WTC11 (cell line): Measurements from ENCODE around the gene PIRT. TPM values are rescaled to one million over a fixed set of nuclear protein-coding genes. Genes with fewer than 3 reads are reported as not detected.

Experiments
- AFF4 ChIP-seq: sonication (generic); formaldehyde crosslinking; IDR thresholded peaks from 2 replicates; pipeline ENCODE4 v1.8.1; 2023; ENCODE audit warnings: mild to moderate bottlenecking, missing genetic modification reagents, borderline replicate concordance
- CTCF ChIP-seq: fragments of 200-600 bp; IDR thresholded peaks from 2 replicates; pipeline ENCODE4 v1.8.0; 2022; ENCODE audit warnings: antibody characterized with exemption
- E2F5 ChIP-seq: sonication (generic); formaldehyde crosslinking; IDR thresholded peaks from 2 replicates; pipeline ENCODE4 v1.8.1; 2022; ENCODE audit warnings: mild to moderate bottlenecking, moderate library complexity, missing genetic modification reagents
- ERG ChIP-seq: fragments of 250-450 bp; sonication (Bioruptor Pico); IDR thresholded peaks from 2 replicates; pipeline ENCODE4 v1.8.0; 2021; ENCODE audit warnings: mild to moderate bottlenecking
- FOXK1 ChIP-seq: sonication (generic); formaldehyde crosslinking; IDR thresholded peaks from 2 replicates; pipeline ENCODE4 v1.8.0; 2022; ENCODE audit warnings: mild to moderate bottlenecking, moderate library complexity, missing genetic modification reagents
- MAX ChIP-seq: sonication (generic); formaldehyde crosslinking; IDR thresholded peaks from 2 replicates; pipeline ENCODE4 v1.8.0; 2022; ENCODE audit warnings: mild to moderate bottlenecking, missing genetic modification reagents
- MLX ChIP-seq: sonication (generic); formaldehyde crosslinking; IDR thresholded peaks from 2 replicates; pipeline ENCODE4 v1.8.1; 2023; ENCODE audit warnings: mild to moderate bottlenecking, missing genetic modification reagents, moderate library complexity
- NR1H2 ChIP-seq: sonication (generic); formaldehyde crosslinking; IDR thresholded peaks from 2 replicates; pipeline ENCODE4 v1.9.0; 2021; ENCODE audit warnings: mild to moderate bottlenecking, moderate library complexity, missing genetic modification reagents
- OVOL2 ChIP-seq: fragments of 250-450 bp; sonication (Bioruptor Pico); IDR thresholded peaks from 2 replicates; pipeline ENCODE4 v1.9.0; 2021; ENCODE audit warnings: mild to moderate bottlenecking, borderline replicate concordance
- STAT6 ChIP-seq: sonication (generic); formaldehyde crosslinking; conservative IDR thresholded peaks from 2 replicates; pipeline ENCODE4 v1.8.1; 2023; ENCODE audit warnings: mild to moderate bottlenecking, low read depth, missing genetic modification reagents, moderate library complexity
- ZBTB43 ChIP-seq: sonication (generic); formaldehyde crosslinking; IDR thresholded peaks from 2 replicates; pipeline ENCODE4 v1.8.1; 2023; ENCODE audit warnings: mild to moderate bottlenecking, missing genetic modification reagents
- ZNF423 ChIP-seq: fragments of 250-450 bp; sonication (Bioruptor Pico); IDR thresholded peaks from 2 replicates; pipeline ENCODE4 v2.1.2; 2022; ENCODE audit warnings: mild to moderate bottlenecking, moderate library complexity
- ZNF425 ChIP-seq: fragments of 250-450 bp; sonication (Bioruptor Pico); conservative IDR thresholded peaks from 2 replicates; pipeline ENCODE4 v1.9.0; 2021; ENCODE audit warnings: mild to moderate bottlenecking
- total RNA-seq: library from RNA; stranded (reverse); gene quantifications from 3 replicates; pipeline ENCODE4 v1.2.3, GENCODE V29; 2021

The PIRT gene
- total RNA-seq, 1 experiment from 2014 or later: not detected

- TF ChIP-seq AFF4: no peak
- TF ChIP-seq CTCF: no peak
- TF ChIP-seq ZNF425 (CRISPR knock-in tag): no peak
- TF ChIP-seq ERG (CRISPR knock-in tag): no peak
- TF ChIP-seq MAX (CRISPR knock-in tag): no peak
- no peak for TF ChIP-seq NR1H2
- TF ChIP-seq ZBTB43 (CRISPR knock-in tag): no peak
- no peak for TF ChIP-seq OVOL2 (CRISPR knock-in tag)
- TF ChIP-seq ZNF423 (CRISPR knock-in tag): no peak
- TF ChIP-seq STAT6 (CRISPR knock-in tag): no peak
- no peak for TF ChIP-seq FOXK1 (CRISPR knock-in tag)
- TF ChIP-seq MLX: no peak
- no peak for TF ChIP-seq E2F5
Observed at GRCh38 chr17:10790491-10791401, 47.1 kb downstream of the PIRT start (continued).
